GM21526 (cell line): ENCODE data around the gene COL19A1.

Experiments
- ATAC-seq: cut with Tn5 transposase; IDR thresholded peaks from one replicate; pipeline ENCODE4 v1.9.1; 2021; ENCODE audit warnings: moderate library complexity; ENCODE audit not compliant: unreplicated experiment, low FRiP score

The COL19A1 gene

GRCh38 chr6:70198785-70199184 lies 332.4 kb downstream of the COL19A1 start:
- no peak for ATAC-seq

DNA sequence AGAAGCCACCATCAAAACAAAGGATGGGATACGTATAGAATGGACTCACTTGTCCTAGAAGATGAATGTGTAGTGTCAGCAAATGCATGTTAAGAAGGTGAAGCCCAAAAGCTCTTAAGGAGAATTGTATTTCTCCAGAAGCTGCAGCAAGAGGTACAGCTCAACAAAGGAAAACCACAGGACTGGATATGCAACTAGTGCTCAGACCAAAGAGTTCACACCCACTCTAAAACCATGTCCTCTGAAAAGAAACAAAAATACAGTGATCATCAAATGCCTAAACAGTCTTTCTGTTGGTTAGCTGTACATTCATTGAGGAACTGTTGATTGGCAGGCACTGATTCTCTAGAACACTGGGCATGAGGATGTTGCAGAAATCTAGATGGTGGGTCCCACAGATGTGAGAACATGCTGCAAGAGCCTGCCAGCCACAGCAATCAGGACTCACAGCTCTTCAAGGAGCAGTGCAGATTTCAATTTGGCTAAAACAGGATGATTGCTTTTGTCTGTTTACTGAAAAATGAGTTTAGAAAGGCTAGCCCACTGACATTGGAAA lies 342.0 kb downstream of the COL19A1 start:
- ATAC-seq = no peak

GRCh38 chr6:70210462-70210861 lies 344.1 kb downstream of the COL19A1 start:
- ATAC-seq = no peak

DNA sequence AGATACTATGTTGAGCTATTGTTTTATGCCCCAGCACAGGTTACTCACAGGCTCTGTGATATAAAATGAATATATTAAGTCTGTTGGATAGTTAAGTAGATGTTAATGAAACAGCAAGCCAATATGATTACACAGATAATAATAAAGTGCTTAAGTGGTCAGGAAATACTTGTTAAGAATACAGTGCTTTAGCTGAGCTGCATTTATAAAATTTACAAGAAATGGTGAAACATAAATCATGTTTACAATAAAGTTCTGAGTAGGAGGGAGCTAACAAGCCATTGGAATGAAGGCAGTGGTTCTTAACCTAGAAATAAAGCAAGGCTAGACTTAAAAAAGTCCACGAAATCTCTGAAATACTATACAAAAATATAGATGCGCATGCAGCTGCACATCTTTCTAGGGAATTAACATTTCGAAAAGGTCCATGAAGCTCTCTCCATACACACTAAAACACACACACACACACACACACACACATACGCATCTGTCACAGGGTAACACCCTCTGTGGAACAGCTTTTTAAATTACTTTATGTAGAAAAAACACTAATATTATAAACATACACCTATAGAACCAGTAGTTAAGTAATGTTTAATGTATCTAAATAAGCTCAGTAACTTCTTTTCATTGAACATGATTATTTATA lies 349.2 kb downstream of the COL19A1 start:
- ATAC-seq = no peak

DNA sequence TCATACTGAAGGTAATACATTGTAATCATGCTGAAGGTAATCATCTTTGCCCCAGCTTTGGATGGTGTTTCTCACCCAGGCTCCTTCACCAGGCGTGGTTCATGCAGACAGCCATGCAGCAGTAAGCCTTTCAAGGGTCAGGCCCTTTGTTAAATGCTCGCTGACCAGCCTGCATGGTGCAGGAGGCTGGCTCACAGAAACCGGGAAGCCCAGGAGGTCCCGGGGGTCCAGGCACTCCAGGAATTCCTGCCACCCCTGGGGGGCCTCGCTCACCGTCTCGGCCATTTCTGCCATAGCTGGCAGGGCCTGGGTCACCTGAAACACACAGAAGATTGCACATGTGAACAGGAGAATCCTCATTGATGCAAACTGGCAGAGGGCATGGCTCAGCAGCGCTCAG lies 350.4 kb downstream of the COL19A1 start:
- no peak for ATAC-seq

- no peak for ATAC-seq
These were observed 353.7 kb downstream of the COL19A1 start for GRCh38 chr6:70219943-70220613.

- ATAC-seq = peak; percentile 63
These were observed 354.8 kb downstream of the COL19A1 start for GRCh38 chr6:70221025-70221714.

DNA sequence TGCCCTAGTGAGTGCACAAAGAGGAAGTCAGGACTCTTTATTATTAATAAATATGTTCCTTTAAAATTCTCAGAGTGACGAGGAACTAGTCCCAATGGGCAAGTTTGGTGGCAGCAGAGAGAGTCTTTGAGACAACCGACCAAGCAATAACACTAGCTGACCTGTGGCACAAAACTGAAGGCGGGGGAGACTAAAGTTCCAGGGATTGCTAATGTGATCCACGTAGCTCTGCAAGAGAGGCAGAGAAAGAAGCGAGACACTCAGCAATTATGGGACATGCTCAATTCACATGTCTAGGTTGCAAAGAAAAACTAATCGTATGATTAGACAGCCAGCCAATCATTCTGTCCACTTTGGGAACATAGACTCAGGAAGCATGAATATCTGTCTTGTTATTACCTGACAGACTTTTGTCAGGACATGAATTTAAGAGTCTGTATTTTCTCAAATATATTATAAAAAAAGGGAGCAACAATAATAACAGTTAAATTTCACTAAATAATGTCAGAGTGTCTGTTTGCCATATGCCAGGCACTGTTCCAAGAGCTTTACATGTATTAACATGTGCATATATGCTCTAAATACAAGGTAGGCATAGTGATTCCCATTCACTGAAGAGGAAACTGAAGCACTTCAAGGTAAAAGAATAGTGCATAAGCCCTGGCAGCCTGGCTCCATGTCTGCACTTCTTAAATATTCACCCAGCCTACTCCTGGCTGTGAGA lies 355.5 kb downstream of the COL19A1 start:
- ATAC-seq = no peak

DNA sequence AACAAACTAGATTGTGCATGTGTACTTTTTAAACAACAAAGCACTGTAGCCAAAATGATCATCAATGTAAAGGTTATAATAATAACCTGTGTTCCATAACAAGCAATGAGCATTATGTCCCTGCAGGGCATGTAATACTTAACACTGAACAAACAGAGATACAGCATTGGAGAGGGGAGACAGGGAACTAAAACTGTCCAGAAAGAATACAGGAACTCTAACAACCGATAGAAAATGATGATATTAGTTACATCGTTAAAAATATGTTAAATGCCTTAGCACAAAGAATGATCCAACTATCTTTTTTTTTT lies 356.0 kb downstream of the COL19A1 start:
- no peak for ATAC-seq

- ATAC-seq = no peak
These were observed 358.7 kb downstream of the COL19A1 start for GRCh38 chr6:70225055-70225454.

- no peak for ATAC-seq
These were observed 365.0 kb downstream of the COL19A1 start for GRCh38 chr6:70231311-70231710.

DNA sequence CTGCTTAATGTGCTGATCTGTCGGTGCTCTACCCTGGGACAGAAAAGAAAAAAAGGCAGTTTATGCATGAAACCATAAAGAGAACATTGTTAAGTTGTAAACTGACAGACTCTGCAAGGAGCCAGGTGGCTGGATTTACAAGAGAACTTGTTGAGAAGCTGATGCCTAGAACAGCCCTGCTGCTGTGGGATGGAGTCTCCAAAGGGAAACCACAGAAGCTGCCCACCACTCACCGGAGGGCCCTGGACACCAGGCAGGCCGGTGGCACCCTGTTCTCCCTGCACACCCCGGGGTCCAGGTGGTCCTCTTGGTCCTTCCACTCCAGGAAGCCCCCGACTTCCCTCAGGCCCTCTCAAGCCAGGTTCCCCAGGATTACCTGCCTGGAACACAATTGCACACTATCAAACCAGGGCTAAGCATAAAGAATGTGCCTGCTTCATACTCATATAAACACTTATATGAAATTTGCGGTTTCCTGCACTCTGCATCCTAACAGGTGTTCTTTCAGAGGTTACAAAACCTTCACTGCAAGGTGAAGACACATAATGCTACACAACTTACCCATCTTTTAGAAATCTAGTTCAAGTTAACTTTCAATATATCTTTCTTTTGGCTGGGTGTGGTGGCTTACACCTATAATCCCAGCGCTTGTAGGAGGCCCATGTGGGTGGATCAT lies 368.3 kb downstream of the COL19A1 start:
- no peak for ATAC-seq

DNA sequence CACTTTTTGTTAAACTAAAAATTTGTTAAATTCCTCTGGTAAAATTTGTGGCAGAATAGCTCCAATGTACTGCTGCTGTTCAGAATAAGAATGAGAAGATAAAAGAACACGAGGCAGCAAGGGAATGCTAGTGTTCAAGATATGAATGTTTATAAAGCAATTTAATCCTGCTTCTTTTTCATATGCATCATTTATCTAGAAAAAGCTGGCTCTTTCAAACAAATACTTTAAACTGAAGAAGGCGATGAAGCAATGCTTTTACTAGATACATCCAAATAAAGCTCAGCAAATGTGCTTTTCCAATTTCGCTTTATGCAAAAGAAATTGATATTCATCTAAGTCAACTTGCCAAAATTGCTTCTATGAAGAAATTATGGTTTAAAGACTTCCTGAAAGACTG lies 370.0 kb downstream of the COL19A1 start:
- ATAC-seq = no peak

GRCh38 chr6:70241031-70241430 lies 374.7 kb downstream of the COL19A1 start:
- ATAC-seq = no peak

GRCh38 chr6:70241991-70242420 lies 375.6 kb downstream of the COL19A1 start:
- no peak for ATAC-seq

GRCh38 chr6:70246118-70246517 lies 379.8 kb downstream of the COL19A1 start:
- no peak for ATAC-seq

- no peak for ATAC-seq
These were observed 386.2 kb downstream of the COL19A1 start for GRCh38 chr6:70252604-70253003.

GRCh38 chr6:70253923-70254322 lies 387.6 kb downstream of the COL19A1 start:
- ATAC-seq = no peak

DNA sequence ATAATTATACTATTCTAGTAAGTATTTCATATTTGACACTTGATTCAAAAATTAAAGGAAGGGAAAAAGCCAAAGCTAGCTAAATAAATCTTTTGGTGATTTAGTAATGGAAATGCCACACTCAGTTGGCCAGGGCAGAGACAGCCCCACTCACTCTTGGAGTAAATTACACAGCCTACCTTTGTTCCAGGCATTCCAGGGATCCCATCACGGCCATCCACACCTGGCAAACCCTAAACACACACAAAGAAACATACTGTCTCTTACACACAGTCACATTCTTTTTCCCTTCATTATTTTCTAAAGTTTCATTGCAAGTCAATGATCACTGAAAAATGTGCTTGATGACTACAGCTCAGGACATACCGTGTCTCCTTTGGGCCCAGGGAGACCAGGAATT lies 388.4 kb downstream of the COL19A1 start:
- ATAC-seq = no peak

DNA sequence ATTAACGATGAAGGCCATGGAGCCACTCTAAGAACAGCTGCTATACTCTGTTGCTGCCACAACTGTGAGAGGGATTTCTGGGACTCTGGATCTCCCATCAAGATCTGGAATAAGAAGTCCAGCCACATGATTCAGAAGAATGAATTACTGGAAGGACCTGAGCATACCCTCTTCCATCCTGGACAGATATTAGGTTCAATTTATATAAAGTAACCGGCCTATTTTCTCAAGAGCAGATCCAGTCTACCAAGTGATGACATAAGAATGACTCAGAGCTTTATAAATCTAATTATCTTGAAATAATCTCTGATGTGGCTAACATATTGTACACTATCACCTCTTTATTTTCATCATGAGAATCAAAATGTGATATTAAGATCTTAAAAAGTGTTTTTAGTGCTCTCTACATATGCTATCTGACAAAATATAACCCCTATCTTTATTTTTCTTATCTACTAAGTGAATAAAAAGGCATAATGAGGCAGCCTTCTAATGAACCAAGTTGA lies 391.5 kb downstream of the COL19A1 start:
- ATAC-seq = no peak
